MM.1S (cell line): ENCODE data around the gene TYW1.

Source experiments
- EZH2 ChIP-seq: fragments of 300-600 bp; sonication (generic); optimal IDR thresholded peaks from 2 replicates; pipeline ENCODE3; 2017; ENCODE audit warnings: low read depth, mild to moderate bottlenecking, antibody characterized with exemption, low read length, mixed read lengths
- EZH2phosphoT487 ChIP-seq: fragments of 300-600 bp; sonication (generic); IDR thresholded peaks from 2 replicates; pipeline ENCODE4 v1.6.1; 2018; ENCODE audit warnings: antibody characterized with exemption, low read length
- TF ChIP-seq, protein P1 (sequence below): fragments of 300-600 bp; sonication (generic); IDR thresholded peaks from 2 replicates; pipeline ENCODE4 v1.5.1; 2016; ENCODE audit warnings: antibody characterized with exemption, low read length, mixed read lengths

DNA sequence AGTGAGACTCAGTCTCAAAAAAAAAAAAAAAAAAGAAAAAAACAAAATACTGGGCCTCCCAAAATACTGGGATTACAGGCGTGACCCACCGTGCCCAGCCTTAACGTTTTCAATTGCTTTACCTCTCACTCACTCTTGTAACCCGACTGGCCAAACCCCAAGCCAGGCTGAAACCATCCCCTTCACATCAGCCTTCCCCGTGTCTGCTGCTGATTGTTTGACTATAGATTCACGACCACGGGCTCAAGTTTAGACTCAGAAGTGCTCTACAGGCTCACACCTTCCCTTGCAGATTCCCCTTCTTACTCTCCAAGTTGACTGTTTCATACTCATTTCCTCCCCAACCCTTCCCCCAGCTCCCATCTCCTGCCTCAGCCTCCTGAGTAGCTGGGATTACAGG, 22.3 kb downstream of the TYW1 start:
- no peak for TF ChIP-seq EZH2
- TF ChIP-seq, protein P1, sequence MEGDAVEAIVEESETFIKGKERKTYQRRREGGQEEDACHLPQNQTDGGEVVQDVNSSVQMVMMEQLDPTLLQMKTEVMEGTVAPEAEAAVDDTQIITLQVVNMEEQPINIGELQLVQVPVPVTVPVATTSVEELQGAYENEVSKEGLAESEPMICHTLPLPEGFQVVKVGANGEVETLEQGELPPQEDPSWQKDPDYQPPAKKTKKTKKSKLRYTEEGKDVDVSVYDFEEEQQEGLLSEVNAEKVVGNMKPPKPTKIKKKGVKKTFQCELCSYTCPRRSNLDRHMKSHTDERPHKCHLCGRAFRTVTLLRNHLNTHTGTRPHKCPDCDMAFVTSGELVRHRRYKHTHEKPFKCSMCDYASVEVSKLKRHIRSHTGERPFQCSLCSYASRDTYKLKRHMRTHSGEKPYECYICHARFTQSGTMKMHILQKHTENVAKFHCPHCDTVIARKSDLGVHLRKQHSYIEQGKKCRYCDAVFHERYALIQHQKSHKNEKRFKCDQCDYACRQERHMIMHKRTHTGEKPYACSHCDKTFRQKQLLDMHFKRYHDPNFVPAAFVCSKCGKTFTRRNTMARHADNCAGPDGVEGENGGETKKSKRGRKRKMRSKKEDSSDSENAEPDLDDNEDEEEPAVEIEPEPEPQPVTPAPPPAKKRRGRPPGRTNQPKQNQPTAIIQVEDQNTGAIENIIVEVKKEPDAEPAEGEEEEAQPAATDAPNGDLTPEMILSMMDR, result no peak
- no peak for TF ChIP-seq EZH2phosphoT487
